ENCODE results near the gene IQSEC2.

IQSEC2 gene

GRCh38 chrX:53253293-53254020 is 27.9 kb downstream of the IQSEC2 start:
- no peak overlapping the region for H3K4me3 ChIP-seq (ENCODE audit: low read length)
- DNase-seq (ENCODE audit: low read depth, low spot score) = no peak

- DNase-seq (ENCODE audit: low read depth, low spot score) = no peak
- H3K4me3 ChIP-seq (ENCODE audit: low read length) = no peak overlapping the region
Measured at GRCh38 chrX:53251307-53251706, 30.1 kb downstream of the IQSEC2 start.

GRCh38 chrX:53250556-53250955 is 30.8 kb downstream of the IQSEC2 start:
- no peak overlapping the region for H3K4me3 ChIP-seq (ENCODE audit: low read length)
- DNase-seq (ENCODE audit: low read depth, low spot score) = no peak

GRCh38 chrX:53249408-53250042 is 31.9 kb downstream of the IQSEC2 start:
- no peak overlapping the region for H3K4me3 ChIP-seq (ENCODE audit: low read length)
- no peak for DNase-seq (ENCODE audit: low read depth, low spot score)

GRCh38 chrX:53247928-53248327 is 33.5 kb downstream of the IQSEC2 start:
- no peak for DNase-seq (ENCODE audit: low read depth, low spot score)
- H3K4me3 ChIP-seq (ENCODE audit: low read length) = no peak overlapping the region

GRCh38 chrX:53246231-53246630 is 35.2 kb downstream of the IQSEC2 start:
- no peak for DNase-seq (ENCODE audit: low read depth, low spot score)
- no peak overlapping the region for H3K4me3 ChIP-seq (ENCODE audit: low read length)

- DNase-seq (ENCODE audit: low read depth, low spot score) = no peak
- H3K4me3 ChIP-seq (ENCODE audit: low read length) = no peak overlapping the region
Measured at GRCh38 chrX:53244610-53245009, 36.8 kb downstream of the IQSEC2 start.

- no peak for DNase-seq (ENCODE audit: low read depth, low spot score)
- H3K4me3 ChIP-seq (ENCODE audit: low read length) = no peak overlapping the region
Measured at GRCh38 chrX:53242310-53242709, 39.1 kb downstream of the IQSEC2 start.

- DNase-seq (ENCODE audit: low read depth, low spot score) = no peak
- no peak overlapping the region for H3K4me3 ChIP-seq (ENCODE audit: low read length)
Measured at GRCh38 chrX:53241558-53241957, 39.8 kb downstream of the IQSEC2 start.

GRCh38 chrX:53239474-53239873 is 41.9 kb downstream of the IQSEC2 start:
- no peak overlapping the region for H3K4me3 ChIP-seq (ENCODE audit: low read length)
- no peak for DNase-seq (ENCODE audit: low read depth, low spot score)

GRCh38 chrX:53237056-53237455 is 44.3 kb downstream of the IQSEC2 start:
- DNase-seq (ENCODE audit: low read depth, low spot score) = no peak
- H3K4me3 ChIP-seq (ENCODE audit: low read length) = no peak overlapping the region

- H3K4me3 ChIP-seq (ENCODE audit: low read length) = no peak overlapping the region
- no peak for DNase-seq (ENCODE audit: low read depth, low spot score)
Measured at GRCh38 chrX:53236025-53236679, 45.2 kb downstream of the IQSEC2 start.

- no peak for DNase-seq (ENCODE audit: low read depth, low spot score)
Measured at GRCh38 chrX:53235566-53235965, 45.8 kb downstream of the IQSEC2 start.

GRCh38 chrX:53234484-53234883 is 46.9 kb downstream of the IQSEC2 start:
- no peak overlapping the region for H3K4me3 ChIP-seq (ENCODE audit: low read length)
- DNase-seq (ENCODE audit: low read depth, low spot score) = no peak

More at GRCh38 chrX:53235566-53235965, 45.8 kb downstream of the IQSEC2 start:
- no peak overlapping the region for H3K4me3 ChIP-seq (ENCODE audit: low read length)

- no peak overlapping the region for H3K4me3 ChIP-seq (ENCODE audit: low read length)
- no peak for DNase-seq (ENCODE audit: low read depth, low spot score)
Measured at GRCh38 chrX:53233536-53233935, 47.8 kb downstream of the IQSEC2 start.

- no peak overlapping the region for H3K4me3 ChIP-seq (ENCODE audit: low read length)
- DNase-seq (ENCODE audit: low read depth, low spot score) = no peak
Measured at GRCh38 chrX:53230116-53230515, 51.3 kb downstream of the IQSEC2 start.

GRCh38 chrX:53227224-53227765 is 54.1 kb downstream of the IQSEC2 start:
- no peak overlapping the region for H3K4me3 ChIP-seq (ENCODE audit: low read length)
- no peak for DNase-seq (ENCODE audit: low read depth, low spot score)

GRCh38 chrX:53224860-53225797 is 56.3 kb downstream of the IQSEC2 start, which contains the start of gene KDM5C:
KDM5C (minus strand) TSS chrX:53225207; CDS start chrX:53224889, 318 bp downstream.
- DNase-seq (ENCODE audit: low read depth, low spot score) = peak; percentile 84
- H3K4me3 ChIP-seq (ENCODE audit: low read length) = peak within 1 kb of the TSS; percentile 77

Measured in Jurkat, Clone E6-1 (cell line).